DMS79 treated with DMSO at 0.1 percent for 48 hours (cell line): ENCODE measurements around the gene MAPK4.
"Not testable (repeated sequence)": the region's sequence is repeated elsewhere in the genome, so short reads cannot be mapped to it uniquely, and the experiment has no call there.

Experiments used
- DNase-seq: peaks from one replicate; lab custom pipeline; 2025; lab: John Stamatoyannopoulos, UW

Gene MAPK4

GRCh38 chr18:50753311-50753710 lies 193.4 kb downstream of the MAPK4 start:
- no peak for DNase-seq

GRCh38 chr18:50754297-50754696 lies 194.4 kb downstream of the MAPK4 start:
- DNase-seq, result no peak

GRCh38 chr18:50757358-50757757 lies 197.5 kb downstream of the MAPK4 start:
- DNase-seq, result no peak

- no peak for DNase-seq
Observed at GRCh38 chr18:50769463-50769862, 209.6 kb downstream of the MAPK4 start.

- no peak for DNase-seq
Observed at GRCh38 chr18:50775207-50775606, 215.3 kb downstream of the MAPK4 start.

- no peak for DNase-seq
Observed at GRCh38 chr18:50775726-50776125, 215.8 kb downstream of the MAPK4 start.

- no peak for DNase-seq
Observed at GRCh38 chr18:50776383-50776782, 216.5 kb downstream of the MAPK4 start.

GRCh38 chr18:50779021-50779420 lies 219.1 kb downstream of the MAPK4 start:
- not testable (repeated sequence) for DNase-seq
